CD1c-positive myeloid dendritic cell (primary cell): ENCODE data around the gene LRRC3.

ENCODE experiments used
- DNase-seq: peaks from one replicate; pipeline ENCODE4 v3.0.0-alpha.2; 2016; ENCODE audit errors: extremely low spot score

LRRC3 gene

DNA sequence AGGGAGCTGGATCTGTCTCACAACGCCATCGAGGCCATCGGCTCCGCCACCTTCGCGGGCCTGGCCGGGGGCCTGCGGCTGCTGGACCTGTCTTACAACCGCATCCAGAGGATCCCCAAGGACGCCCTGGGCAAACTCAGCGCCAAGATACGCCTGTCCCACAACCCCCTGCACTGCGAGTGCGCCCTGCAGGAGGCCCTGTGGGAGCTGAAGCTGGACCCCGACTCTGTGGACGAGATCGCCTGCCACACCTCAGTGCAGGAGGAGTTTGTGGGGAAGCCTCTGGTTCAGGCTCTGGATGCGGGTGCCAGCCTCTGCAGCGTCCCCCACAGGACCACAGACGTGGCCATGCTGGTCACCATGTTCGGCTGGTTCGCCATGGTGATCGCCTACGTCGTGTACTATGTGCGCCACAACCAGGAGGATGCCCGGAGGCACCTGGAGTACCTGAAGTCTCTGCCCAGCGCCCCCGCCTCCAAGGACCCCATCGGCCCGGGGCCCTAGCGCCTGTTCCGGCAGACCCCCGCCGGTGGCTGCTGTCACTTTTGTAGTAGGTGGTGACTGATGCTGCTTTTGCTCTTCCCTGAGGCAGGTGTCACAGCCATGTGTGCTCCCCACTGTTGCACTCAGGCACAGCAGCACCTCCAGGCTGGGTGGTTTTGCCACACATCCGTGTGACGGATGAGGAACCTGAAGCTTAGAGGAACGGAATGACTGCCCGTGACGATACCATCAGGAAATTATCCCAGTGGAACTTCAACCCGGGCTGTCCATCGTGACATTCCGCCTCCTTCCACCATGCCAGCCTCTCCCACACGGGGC is 1.8 kb downstream of the LRRC3 start:
- DNase-seq, result no peak

GRCh38 chr21:44458971-44459711 is 3.8 kb downstream of the LRRC3 start:
- DNase-seq, result no peak

DNA sequence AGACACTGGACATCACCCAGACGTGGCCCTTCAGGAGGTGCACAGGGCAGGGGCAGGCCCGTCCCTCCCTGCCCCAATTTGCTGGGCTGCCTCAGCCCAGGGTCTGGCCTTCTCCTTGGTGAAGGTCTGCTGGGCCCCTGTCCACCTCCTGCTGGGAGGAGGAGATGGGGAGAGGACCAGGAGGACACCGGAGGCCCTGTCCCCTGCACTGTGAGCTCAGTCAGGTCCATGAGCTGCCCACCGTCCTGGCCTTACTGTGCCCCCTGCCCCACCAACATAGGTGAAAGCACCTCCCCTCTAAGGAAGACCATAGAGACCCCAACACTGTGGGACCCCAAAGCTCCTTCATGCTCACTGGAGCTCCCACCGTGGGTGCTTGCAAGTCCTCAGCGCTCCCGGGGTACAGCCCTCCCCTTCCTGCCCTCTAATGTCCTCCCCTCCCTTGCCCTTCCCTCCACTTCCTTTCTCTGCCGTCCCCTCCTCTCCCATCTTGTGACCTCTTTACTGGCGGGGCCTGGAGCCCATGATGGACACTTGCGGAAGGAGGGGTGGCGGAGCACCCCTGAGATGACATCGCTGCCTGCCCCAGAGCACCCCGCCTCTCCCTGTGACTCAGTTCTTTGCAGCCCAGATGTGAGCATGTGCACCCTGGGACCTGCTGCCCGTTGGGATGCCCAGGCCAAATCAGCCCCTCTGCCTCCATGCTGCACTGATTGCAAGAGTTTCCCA is 4.6 kb downstream of the LRRC3 start:
- DNase-seq, result no peak

DNA sequence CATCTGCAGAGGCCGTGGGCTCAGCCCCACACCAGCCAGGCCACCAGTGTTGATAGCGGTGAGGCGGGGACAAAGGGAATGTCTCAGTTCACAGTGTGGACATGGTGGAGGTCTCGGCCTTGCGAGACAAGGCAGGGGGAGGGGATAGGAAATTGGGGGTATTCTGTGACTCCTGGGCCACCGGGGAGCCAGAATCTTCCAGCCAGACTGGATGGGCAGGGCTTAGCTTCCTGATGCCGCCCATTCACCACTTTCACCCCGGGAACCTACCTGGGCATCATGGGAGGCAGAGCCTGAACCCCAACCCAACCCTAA is 5.1 kb downstream of the LRRC3 start:
- no peak for DNase-seq

GRCh38 chr21:44461005-44461404 is 5.7 kb downstream of the LRRC3 start:
- DNase-seq, result no peak

DNA sequence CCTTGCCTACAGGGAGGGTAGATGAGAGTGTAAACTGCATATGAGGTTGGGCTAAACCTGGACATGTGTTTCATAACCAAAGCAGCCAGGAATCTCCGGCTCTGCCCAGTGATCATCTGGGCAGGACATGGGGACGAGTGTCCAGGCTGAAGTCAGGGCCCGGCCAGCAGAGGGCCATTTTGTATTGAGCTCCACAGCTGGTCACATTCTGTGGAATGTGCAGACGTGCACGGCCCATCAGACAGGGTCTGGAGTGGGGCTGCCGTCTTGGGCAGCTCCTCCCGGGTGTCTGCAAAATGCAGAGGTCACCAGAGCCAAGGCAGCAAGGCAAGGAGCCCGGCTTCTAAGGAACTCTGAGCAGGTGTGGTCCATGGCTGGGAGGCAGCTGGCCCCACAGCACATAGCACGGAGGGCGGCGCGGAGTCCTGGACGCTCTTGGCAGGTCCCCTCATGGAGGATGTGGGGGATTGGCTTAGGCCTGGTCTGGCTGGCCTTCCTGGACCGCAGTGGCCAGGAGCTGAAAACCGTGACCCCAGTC is 6.2 kb downstream of the LRRC3 start:
- no peak for DNase-seq

GRCh38 chr21:44462086-44462833 is 7.0 kb downstream of the LRRC3 start:
- no peak for DNase-seq

GRCh38 chr21:44462834-44463200 is 7.5 kb downstream of the LRRC3 start:
- no peak for DNase-seq

DNA sequence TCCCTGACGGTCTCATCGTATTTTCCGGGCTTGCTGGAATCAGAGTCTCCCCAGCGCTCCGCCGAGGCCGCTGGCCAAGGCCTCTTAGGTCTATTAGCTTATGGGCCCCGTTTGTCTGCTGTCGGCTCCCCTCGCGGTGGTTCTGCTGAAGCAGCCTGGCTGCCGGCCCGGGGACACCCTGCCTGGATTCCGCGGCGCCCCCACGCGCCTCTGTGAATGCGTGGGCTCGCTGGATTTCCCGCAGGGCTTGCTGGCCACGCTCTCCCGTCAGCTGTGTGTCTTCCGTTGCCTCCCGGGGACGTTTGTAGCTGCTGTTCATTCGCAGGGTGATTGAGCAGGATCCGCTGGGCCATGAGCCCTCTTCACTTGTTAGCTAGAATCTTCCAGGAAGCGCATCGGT is 8.4 kb downstream of the LRRC3 start:
- no peak for DNase-seq

- no peak for DNase-seq
Observed at GRCh38 chr21:44464351-44464750, 9.0 kb downstream of the LRRC3 start.

- DNase-seq, result no peak
Observed at GRCh38 chr21:44466351-44466954, 11.1 kb downstream of the LRRC3 start.

GRCh38 chr21:44466996-44467858 is 11.9 kb downstream of the LRRC3 start:
- no peak for DNase-seq

GRCh38 chr21:44467859-44468195 is 12.5 kb downstream of the LRRC3 start:
- no peak for DNase-seq

GRCh38 chr21:44471341-44471740 is 16.0 kb downstream of the LRRC3 start:
- no peak for DNase-seq

GRCh38 chr21:44471996-44472395 is 16.7 kb downstream of the LRRC3 start:
- DNase-seq, result no peak

GRCh38 chr21:44473915-44474555 is 18.7 kb downstream of the LRRC3 start:
- DNase-seq, result no peak

DNA sequence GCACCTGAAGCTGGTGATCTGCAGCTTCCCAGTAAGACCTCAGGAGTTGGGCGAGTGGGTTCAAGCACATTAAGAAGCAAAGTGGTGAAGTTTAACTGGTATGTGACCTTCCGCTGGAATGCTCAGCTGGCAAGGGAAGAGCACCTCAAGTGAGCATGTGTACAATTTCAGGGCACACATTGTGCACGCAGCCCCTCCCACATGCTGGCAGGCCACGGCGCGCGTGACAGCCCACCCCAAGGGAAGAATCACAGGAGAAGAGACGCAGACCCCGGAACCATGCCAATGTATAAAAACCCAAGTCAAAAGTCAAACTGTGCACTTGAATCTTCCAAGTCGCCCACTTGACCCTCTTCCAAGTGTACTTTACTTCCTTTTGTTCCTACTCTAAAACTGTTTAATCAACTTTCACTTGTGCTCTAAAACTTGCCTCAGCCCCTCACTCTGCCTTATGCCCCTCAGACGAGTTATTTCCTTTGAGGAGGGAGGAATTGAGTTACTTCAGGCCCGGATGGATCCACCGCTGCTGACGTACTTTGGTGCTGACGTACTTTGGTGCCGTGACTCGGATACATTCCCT is 20.0 kb downstream of the LRRC3 start:
- no peak for DNase-seq

DNA sequence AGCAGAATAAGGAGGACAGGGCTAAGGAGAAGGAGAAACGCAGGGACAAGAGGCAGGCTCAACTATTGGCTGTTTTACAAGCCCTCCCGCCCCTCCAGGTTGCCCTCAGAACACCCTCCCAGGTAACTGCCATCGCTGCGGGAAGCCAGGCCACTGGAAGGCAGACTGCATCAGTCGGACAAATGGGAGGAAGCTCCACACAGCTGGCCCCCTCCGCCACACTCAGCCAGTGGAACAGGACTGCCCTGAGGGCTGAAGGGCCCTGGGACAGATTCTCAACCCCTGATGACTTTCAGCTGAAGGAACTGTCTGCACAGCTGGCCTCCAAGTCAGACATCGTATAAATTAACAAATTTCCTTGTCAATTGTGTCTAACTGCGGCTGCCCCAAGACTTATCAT is 21.8 kb downstream of the LRRC3 start:
- no peak for DNase-seq

DNA sequence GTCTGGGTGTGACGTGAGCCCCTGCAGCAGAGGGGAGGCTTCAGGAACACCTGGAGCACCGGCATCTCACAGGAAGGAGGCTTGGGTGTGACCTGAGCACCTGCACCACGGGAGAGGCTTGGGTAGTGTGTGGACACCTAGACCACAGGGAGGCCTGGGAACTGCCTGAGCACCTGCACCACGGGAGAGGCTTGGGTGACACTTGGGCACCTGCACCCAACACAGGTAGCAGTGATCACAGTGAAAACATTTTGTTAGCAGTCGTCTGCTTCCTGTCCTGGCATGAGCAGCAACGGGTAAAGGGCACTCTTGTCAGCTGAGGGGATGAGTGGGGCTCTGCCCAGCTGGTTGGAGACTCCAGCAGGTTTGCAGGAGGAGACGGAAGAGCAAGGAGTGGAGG is 22.4 kb downstream of the LRRC3 start:
- DNase-seq, result no peak
